ENCODE data around the gene C1QTNF8.

Gene C1QTNF8

DNA sequence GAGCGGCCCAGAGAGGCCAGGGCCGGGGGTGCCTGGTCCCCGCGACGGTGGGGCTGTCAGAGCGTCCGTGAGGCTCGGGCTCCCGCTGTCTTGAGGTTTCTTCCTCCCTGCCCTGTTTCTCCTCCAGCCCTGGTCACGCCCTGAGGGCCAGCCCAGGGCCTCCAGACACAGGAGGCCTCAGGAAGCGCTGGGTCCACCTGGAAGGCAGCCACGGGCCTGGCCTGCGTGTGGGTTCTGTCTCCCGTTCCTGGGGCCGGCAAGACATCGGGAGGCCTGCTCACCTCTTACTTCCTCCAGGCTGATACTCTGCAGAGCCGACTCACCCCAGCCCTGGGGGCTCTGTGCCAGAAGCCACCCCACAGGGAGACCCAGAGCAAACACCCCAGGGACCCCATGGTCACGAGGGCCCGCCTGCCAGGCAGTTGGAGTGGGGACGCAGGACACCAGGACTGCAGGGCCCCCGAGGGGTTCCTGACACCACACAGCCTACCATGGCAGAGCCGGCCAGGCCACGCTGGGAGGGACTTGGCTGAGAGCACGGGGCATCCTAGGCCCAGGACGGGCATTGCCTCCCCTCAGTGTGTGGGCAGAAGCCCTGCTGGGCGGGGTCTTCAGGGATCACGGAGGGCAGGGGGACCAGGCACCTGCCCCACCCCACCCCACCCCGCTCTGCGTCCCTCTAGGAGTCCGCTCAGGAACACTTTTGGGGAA, 37.9 kb upstream of the C1QTNF8 start:
- in situ Hi-C loops (cut with HindIII; ENCODE audit: low sequenced_read_pairs) = no loop called here
- TF ChIP-seq, protein P1, sequence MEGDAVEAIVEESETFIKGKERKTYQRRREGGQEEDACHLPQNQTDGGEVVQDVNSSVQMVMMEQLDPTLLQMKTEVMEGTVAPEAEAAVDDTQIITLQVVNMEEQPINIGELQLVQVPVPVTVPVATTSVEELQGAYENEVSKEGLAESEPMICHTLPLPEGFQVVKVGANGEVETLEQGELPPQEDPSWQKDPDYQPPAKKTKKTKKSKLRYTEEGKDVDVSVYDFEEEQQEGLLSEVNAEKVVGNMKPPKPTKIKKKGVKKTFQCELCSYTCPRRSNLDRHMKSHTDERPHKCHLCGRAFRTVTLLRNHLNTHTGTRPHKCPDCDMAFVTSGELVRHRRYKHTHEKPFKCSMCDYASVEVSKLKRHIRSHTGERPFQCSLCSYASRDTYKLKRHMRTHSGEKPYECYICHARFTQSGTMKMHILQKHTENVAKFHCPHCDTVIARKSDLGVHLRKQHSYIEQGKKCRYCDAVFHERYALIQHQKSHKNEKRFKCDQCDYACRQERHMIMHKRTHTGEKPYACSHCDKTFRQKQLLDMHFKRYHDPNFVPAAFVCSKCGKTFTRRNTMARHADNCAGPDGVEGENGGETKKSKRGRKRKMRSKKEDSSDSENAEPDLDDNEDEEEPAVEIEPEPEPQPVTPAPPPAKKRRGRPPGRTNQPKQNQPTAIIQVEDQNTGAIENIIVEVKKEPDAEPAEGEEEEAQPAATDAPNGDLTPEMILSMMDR (IDR thresholded peaks at IDR 0.05; ENCODE audit: low read depth, low read length) = no peak
- no peak overlapping the region for H3K4me3 ChIP-seq (ENCODE audit: low read depth, low read length)
- no peak for DNase-seq (ENCODE audit: low read depth, low spot score)

DNA sequence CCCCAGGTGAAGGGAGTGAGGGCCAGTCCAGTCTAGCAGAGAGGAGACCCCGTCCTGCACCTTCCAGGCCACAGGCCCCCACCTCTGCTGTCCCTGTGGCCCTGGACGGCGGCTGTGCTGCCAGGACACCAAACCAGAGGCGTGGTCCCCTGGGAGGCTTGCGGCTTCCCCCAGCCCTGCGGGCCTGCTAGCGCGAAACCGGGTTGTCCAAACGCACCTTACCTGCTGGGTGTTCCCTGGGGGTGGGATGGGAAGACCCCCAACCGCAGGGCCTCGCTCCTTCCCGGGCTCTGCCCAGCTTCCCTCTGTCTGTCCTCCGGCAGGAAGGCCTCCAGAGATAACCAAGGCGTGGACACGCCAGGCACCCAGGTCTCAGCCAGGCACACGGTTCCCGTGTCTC, 37.2 kb upstream of the C1QTNF8 start:
- no peak overlapping the region for H3K4me3 ChIP-seq (ENCODE audit: low read depth, low read length)
- no peak for DNase-seq (ENCODE audit: low read depth, low spot score)
- in situ Hi-C loops (cut with HindIII; ENCODE audit: low sequenced_read_pairs) = no loop called here
- TF ChIP-seq, protein P1 (IDR thresholded peaks at IDR 0.05; ENCODE audit: low read depth, low read length) = no peak

DNA sequence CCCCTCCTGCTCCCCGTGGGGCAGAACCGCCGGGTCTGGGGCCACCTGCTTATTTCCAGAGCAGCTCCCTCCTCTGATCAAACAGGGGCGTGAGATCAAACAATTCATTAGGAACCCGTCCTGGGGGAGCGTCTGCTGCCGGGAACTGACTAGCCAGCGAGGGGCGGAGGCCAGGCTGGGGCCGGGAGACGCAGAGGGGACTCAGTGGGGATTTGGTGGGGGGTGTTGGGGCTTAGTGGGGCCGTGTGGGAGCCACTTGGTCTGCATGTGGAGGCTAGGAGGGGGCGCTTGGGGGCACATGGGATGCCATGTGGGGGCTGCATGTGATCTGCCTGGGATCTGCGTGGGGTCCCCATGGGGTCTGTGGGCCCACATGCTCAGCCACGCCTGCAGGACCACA, 36.4 kb upstream of the C1QTNF8 start:
- in situ Hi-C loops (cut with HindIII; ENCODE audit: low sequenced_read_pairs) = no loop called here
- no peak for DNase-seq (ENCODE audit: low read depth, low spot score)
- no peak overlapping the region for H3K4me3 ChIP-seq (ENCODE audit: low read depth, low read length)
- TF ChIP-seq, protein P1 (IDR thresholded peaks at IDR 0.05; ENCODE audit: low read depth, low read length) = no peak

DNA sequence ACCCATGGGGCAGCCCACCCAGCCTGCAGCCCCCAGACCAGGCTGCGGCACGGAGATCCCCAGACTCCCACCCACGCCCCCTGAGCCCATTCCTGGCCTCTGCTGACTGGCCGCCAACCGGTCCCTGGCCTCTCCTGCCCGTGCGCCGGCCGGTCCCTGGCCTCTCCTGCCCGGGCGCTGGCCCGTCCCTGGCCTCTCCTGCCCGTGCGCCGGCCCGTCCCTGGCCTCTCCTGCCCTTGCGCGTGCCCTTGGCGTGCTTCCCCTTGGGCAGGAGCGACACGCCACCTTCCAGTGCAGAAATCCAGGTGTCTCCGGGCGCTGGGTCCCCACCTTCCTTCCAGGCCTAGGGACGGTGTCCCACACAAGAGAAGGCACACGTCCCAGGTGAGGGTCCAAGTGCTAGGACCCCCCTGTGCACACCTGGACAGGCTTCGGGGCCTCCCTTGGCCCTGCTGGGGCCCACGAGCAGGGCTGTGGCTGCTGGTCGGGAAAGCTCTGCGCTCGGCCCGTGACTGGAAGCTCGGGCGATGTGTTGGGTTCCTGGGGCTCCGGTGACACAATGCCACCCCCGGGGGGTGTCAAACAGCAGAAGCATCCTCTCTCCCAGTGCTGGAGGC, 35.4 kb upstream of the C1QTNF8 start:
- no peak for DNase-seq (ENCODE audit: low read depth, low spot score)
- in situ Hi-C loops (cut with HindIII; ENCODE audit: low sequenced_read_pairs) = no loop called here
- H3K4me3 ChIP-seq (ENCODE audit: low read depth, low read length) = no peak overlapping the region
- TF ChIP-seq, protein P1 (IDR thresholded peaks at IDR 0.05; ENCODE audit: low read depth, low read length) = no peak

DNA sequence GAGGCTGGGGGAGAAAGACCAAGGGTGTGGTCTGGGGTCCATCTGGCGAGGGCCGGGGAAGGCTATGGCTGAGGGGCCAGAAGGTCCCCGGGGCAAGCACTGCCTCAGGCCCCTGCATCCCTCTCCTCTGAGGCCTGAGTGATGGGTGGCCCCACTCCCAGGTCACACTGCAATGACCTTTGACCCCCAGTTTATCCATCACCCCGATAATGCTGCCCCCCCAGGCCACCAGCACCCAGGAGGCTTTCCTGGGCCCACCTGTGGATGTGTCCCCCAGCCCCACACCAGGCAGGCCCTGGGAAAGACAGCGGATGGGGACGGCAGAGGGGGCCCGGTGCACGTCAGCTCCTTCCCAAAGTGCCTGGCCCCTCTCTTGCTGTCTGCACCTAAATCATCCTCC, 34.3 kb upstream of the C1QTNF8 start:
- no peak overlapping the region for H3K4me3 ChIP-seq (ENCODE audit: low read depth, low read length)
- in situ Hi-C loops (cut with HindIII; ENCODE audit: low sequenced_read_pairs) = no loop called here
- no peak for DNase-seq (ENCODE audit: low read depth, low spot score)
- TF ChIP-seq, protein P1 (IDR thresholded peaks at IDR 0.05; ENCODE audit: low read depth, low read length) = no peak

DNA sequence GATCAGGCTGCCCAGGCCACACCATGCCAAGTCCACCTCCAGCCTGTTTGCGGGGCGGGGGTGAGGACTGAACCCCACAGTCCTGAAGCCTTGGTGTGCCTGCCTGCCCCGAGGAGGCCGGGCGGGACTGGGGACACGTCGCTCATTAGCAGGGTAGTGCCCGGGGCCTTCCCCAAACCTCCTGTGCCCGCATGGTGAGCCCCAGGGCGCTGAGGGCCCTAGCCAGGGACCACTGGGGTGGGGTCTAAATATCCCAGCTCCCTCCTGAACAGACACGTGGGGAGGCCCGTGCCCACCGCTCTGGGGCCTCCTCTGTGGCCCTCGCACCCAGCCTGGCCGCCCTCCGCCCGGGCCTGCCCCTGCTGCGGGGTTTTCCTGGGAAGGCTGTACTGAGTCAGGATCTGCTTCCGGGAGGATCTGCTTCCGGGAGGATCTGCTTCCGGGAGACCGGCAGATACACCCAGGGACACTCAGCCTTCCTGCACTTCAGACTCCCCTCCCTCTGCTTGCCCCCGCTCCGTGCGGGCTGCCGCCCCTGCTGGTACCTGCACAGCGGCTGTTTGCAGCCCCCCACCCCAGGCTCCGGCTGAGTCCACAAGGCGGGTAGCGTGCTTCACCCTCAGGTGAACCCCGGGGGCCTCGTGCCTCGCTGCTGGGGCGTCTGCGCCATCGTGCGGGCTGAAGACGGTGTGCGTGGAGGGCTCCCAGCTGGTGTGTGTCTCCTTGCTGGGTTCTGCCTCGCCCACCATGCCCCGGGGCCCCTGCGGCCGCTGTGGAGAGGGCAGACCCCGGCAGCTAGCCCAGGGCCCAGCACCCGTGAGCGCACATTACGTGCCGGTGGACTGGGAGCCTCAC, 33.3 kb upstream of the C1QTNF8 start:
- in situ Hi-C loops (cut with HindIII; ENCODE audit: low sequenced_read_pairs) = no loop called here
- no peak for DNase-seq (ENCODE audit: low read depth, low spot score)
- TF ChIP-seq, protein P1 (IDR thresholded peaks at IDR 0.05; ENCODE audit: low read depth, low read length) = no peak
- no peak overlapping the region for H3K4me3 ChIP-seq (ENCODE audit: low read depth, low read length)

All from astrocyte of the spinal cord (primary cell).